Peyer's patch (tissue), 4 donors: Measurements from ENCODE around the gene HOXC11.

Experiments used
- CTCF ChIP-seq, 6 experiments: fragments of 450-650 bp in 4 of 6; fragments of 200-600 bp in 2 of 6; sonication (generic) in 1 of 6; IDR thresholded peaks; one replicate each; pipeline ENCODE4 v1.5.1; 2017 to 2019; ENCODE audit warnings: antibody characterized with exemption in 6 of 6, mild to moderate bottlenecking in 3 of 6, moderate library complexity in 1 of 6
- POLR2A ChIP-seq, 2 donors: fragments of 450-650 bp; IDR thresholded peaks; one replicate each; pipeline ENCODE4 v1.5.1; 2017; ENCODE audit warnings: antibody characterized with exemption in 2 of 2, mild to moderate bottlenecking in 2 of 2, moderate library complexity in 2 of 2

- TF ChIP-seq CTCF (IDR thresholded peaks at IDR 0.05) (no peak), POLR2A (IDR thresholded peaks at IDR 0.05) (no peak)
Measured at GRCh38 chr12:53986686-53987483, 14.0 kb downstream of the HOXC11 start.
